Mesothelial cell of epicardium (in vitro differentiated cells): ENCODE measurements around the gene MAP3K6. TPM values are rescaled to one million over a fixed set of nuclear protein-coding genes. Genes with fewer than 3 reads are reported as not detected.
A peak's percentile ranks its signal among the peaks of the same experiment; 100 is the strongest.

ENCODE experiments used
- DNase-seq, 2 experiments: peaks; one replicate each; pipeline ENCODE4 v3.0.0; 2021; ENCODE audit warnings: low spot score in 2 of 2; ENCODE audit not compliant: unreplicated experiment in 2 of 2
- H3K27ac Mint-ChIP-seq: 2 replicates; pipeline ENCODE4 v1.8.0; 2021; ENCODE audit warnings: mixed read lengths
- H3K27me3 Mint-ChIP-seq: 2 replicates; pipeline ENCODE4 v1.8.0; 2021; ENCODE audit warnings: low read depth, mixed read lengths
- H3K36me3 Mint-ChIP-seq: 2 replicates; pipeline ENCODE4 v1.8.0; 2021; ENCODE audit warnings: mixed read lengths
- H3K4me1 Mint-ChIP-seq: 2 replicates; pipeline ENCODE4 v1.8.0; 2021; ENCODE audit warnings: mixed read lengths
- H3K4me3 Mint-ChIP-seq: 2 replicates; pipeline ENCODE4 v1.8.0; 2021; ENCODE audit warnings: mild to moderate bottlenecking, moderate library complexity, mixed read lengths
- H3K9me3 Mint-ChIP-seq: 2 replicates; pipeline ENCODE4 v1.8.0; 2021; ENCODE audit warnings: mixed read lengths
- total RNA-seq: library from RNA; stranded (reverse); gene quantifications from 3 replicates; pipeline ENCODE4 v1.2.1, GENCODE V29; 2021
- TF ChIP-seq, protein P1 (sequence below): fragments of 200-600 bp; sonication (generic); IDR thresholded peaks from one replicate; pipeline ENCODE4 v1.5.0; 2021; ENCODE audit warnings: antibody characterized with exemption; ENCODE audit not compliant: unreplicated experiment

MAP3K6 gene
- total RNA-seq, 1 donor from 2014 or later, result 13.7 TPM

DNA sequence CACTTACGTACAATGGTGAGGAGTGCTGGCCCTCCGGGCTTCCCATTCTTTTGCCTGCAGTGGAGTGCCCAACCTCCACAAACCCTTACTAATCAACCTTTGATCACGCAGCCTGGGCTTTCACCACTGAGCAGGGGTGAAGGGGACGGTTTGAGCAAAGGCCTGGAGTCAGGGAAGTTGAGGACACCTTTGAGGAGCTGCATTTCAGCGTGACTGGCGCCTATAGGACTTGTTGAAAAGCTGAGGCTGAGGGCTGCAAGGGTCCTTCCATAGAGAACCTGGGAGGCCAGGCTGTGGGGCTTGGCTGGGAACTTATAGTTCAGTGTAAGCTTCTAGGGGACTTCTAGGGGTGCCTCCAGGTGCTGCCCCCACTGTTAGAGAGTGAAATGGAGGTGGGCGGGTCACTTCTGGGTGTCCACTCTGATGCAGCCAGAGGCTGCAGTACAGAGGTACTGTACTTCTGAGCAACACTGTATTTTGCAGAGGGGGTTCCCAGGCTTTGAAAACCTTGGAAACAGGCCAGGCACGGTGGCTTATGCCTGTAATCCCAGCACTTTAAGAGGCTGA is 15.1 kb downstream of the MAP3K6 start:
- Mint-ChIP-seq H3K36me3 (peaks cover 2% of the 10 kb centered on the region), H3K4me1 (peaks cover 15% of the 10 kb centered on the region), H3K27me3 (peaks cover 7% of the 10 kb centered on the region), H3K9me3 (no peaks in the 10 kb centered on the region), H3K4me3 (peak overlapping the region; percentile 63), H3K27ac (peak overlapping the region; percentile 39)
- no peak for DNase-seq
- TF ChIP-seq, protein P1, sequence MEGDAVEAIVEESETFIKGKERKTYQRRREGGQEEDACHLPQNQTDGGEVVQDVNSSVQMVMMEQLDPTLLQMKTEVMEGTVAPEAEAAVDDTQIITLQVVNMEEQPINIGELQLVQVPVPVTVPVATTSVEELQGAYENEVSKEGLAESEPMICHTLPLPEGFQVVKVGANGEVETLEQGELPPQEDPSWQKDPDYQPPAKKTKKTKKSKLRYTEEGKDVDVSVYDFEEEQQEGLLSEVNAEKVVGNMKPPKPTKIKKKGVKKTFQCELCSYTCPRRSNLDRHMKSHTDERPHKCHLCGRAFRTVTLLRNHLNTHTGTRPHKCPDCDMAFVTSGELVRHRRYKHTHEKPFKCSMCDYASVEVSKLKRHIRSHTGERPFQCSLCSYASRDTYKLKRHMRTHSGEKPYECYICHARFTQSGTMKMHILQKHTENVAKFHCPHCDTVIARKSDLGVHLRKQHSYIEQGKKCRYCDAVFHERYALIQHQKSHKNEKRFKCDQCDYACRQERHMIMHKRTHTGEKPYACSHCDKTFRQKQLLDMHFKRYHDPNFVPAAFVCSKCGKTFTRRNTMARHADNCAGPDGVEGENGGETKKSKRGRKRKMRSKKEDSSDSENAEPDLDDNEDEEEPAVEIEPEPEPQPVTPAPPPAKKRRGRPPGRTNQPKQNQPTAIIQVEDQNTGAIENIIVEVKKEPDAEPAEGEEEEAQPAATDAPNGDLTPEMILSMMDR, result no peak

- Mint-ChIP-seq H3K27me3 (peaks cover 7% of the 10 kb centered on the region), H3K9me3 (no peaks in the 10 kb centered on the region), H3K36me3 (peaks cover 5% of the 10 kb centered on the region), H3K4me3 (peak overlapping the region; percentile 63), H3K4me1 (peaks cover 15% of the 10 kb centered on the region), H3K27ac (peak overlapping the region; percentile 21)
- TF ChIP-seq, protein P1, result no peak
- no peak for DNase-seq
These were observed 15.9 kb downstream of the MAP3K6 start for GRCh38 chr1:27350663-27351540.

DNA sequence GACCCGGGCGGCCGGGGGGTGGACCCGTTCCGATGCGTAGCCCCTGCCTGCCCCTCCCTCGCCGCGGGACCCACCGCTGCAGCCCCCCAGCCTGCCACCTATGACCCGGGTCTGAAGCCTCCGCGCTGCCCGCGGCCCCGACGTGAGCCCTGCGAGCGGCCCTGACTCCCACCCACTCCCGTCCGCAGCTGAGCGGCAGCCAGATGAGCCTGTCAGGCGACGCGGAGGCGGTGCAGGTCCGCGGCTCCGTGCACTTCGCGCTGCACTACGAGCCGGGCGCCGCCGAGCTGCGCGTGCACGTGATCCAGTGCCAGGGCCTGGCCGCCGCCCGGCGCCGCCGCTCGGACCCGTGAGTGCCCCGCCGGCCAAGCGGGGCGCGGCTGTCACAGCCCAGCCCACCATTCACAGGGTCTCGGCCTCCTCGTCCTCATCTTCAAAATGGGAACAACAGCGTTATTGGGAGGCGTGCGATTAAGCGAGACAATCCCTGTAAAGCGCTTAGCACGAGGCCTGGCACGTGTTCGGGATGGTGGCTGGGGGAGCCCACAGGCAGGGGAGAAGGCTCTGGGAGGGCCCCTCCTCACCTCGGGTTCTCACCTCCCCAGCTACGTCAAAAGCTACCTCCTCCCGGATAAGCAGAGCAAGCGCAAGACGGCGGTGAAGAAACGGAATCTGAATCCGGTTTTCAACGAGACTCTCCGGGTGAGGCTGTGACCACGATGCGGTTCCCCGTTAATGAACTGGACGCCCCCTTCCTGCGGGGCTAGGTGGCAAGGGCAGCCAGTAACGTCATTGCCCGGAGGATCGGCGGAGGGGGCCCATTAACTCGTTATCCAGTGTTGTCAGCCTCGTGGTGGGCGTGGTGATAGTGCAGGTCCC is 16.7 kb downstream of the MAP3K6 start:
- Mint-ChIP-seq H3K27ac (no peak overlapping the region), H3K27me3 (peaks cover 7% of the 10 kb centered on the region), H3K36me3 (peaks cover 5% of the 10 kb centered on the region), H3K4me1 (peaks cover 15% of the 10 kb centered on the region), H3K9me3 (no peaks in the 10 kb centered on the region), H3K4me3 (peak overlapping the region; percentile 57)
- TF ChIP-seq, protein P1, result no peak
- DNase-seq, result peak; percentile 57 to 76

GRCh38 chr1:27348861-27349783 is 17.6 kb downstream of the MAP3K6 start:
- Mint-ChIP-seq H3K36me3 (peaks cover 5% of the 10 kb centered on the region), H3K4me3 (peak overlapping the region; percentile 59), H3K9me3 (no peaks in the 10 kb centered on the region), H3K27ac (peak overlapping the region; percentile 6), H3K27me3 (peaks cover 7% of the 10 kb centered on the region), H3K4me1 (peaks cover 18% of the 10 kb centered on the region)
- no peak for DNase-seq
- TF ChIP-seq, protein P1, result no peak
